DOHH2 (cell line): ENCODE measurements around the gene KICS2.

Source experiments
- H3F3A ChIP-seq: fragments of 200-600 bp; sonication (generic), shearing (Covaris generic); 2 replicates; pipeline ENCODE4 v1.6.0; 2016; ENCODE audit warnings: antibody characterized with exemption, mild to moderate bottlenecking; ENCODE audit not compliant: control insufficient read depth, insufficient read depth
- H3K27ac ChIP-seq: fragments of 200-600 bp; sonication (generic); 2 replicates; pipeline ENCODE4 v1.5.1; 2014; ENCODE audit warnings: low read depth, mild to moderate bottlenecking, low read length, moderate library complexity
- H3K27me3 ChIP-seq: fragments of 200-600 bp; sonication (generic); 2 replicates; pipeline ENCODE4 v1.6.1; 2014; ENCODE audit warnings: mild to moderate bottlenecking, low read length, mixed read lengths; ENCODE audit not compliant: control insufficient read depth
- H3K36me3 ChIP-seq: fragments of 200-600 bp; sonication (generic); 2 replicates; pipeline ENCODE4 v1.6.1; 2014; ENCODE audit warnings: mild to moderate bottlenecking, low read length, moderate library complexity, mixed read lengths; ENCODE audit not compliant: control insufficient read depth
- H3K4me1 ChIP-seq: fragments of 200-600 bp; sonication (generic); 2 replicates; pipeline ENCODE4 v1.6.1; 2014; ENCODE audit warnings: mild to moderate bottlenecking, low read length, mixed read lengths; ENCODE audit not compliant: control insufficient read depth
- H3K4me2 ChIP-seq: fragments of 200-600 bp; sonication (generic); 2 replicates; pipeline ENCODE4 v1.6.0; 2014; ENCODE audit warnings: mild to moderate bottlenecking, low read length, moderate library complexity
- H3K4me3 ChIP-seq: fragments of 200-600 bp; sonication (generic); 2 replicates; pipeline ENCODE4 v1.5.1; 2014; ENCODE audit warnings: mild to moderate bottlenecking, low read length, mixed read lengths
- H3K79me2 ChIP-seq: fragments of 200-600 bp; sonication (generic); 2 replicates; pipeline ENCODE4 v1.6.1; 2014; ENCODE audit warnings: mild to moderate bottlenecking, low read length, mixed read lengths; ENCODE audit not compliant: control insufficient read depth
- H3K9me2 ChIP-seq: fragments of 200-600 bp; sonication (generic); replicated peaks from 2 replicates; pipeline ENCODE4 v1.6.1; 2014; ENCODE audit warnings: mild to moderate bottlenecking, low read length, mixed read lengths; ENCODE audit not compliant: control insufficient read depth
- H3K9me3 ChIP-seq: fragments of 200-600 bp; sonication (generic); 2 replicates; pipeline ENCODE4 v1.6.1; 2014; ENCODE audit warnings: antibody characterized with exemption, low read length, mixed read lengths; ENCODE audit not compliant: control insufficient read depth, insufficient read depth
- H4K20me1 ChIP-seq: fragments of 200-600 bp; sonication (generic); 2 replicates; pipeline ENCODE4 v1.6.0; 2014; ENCODE audit warnings: low read depth, mild to moderate bottlenecking, antibody characterized with exemption, low read length, moderate library complexity; ENCODE audit not compliant: control insufficient read depth, insufficient read depth
- EZH2phosphoT487 ChIP-seq: fragments of 200-600 bp; sonication (generic); IDR thresholded peaks from 2 replicates; pipeline ENCODE4 v1.6.1; 2017; ENCODE audit warnings: borderline replicate concordance, mild to moderate bottlenecking, antibody characterized with exemption, low read length, moderate library complexity, mixed read lengths
- TF ChIP-seq, protein P1 (sequence below): fragments of 200-600 bp; sonication (generic); IDR thresholded peaks from one replicate; pipeline ENCODE4 v1.5.1; 2014; ENCODE audit warnings: antibody characterized with exemption, mild to moderate bottlenecking, low read depth, low read length; ENCODE audit not compliant: poor library complexity, severe bottlenecking

Gene KICS2

DNA sequence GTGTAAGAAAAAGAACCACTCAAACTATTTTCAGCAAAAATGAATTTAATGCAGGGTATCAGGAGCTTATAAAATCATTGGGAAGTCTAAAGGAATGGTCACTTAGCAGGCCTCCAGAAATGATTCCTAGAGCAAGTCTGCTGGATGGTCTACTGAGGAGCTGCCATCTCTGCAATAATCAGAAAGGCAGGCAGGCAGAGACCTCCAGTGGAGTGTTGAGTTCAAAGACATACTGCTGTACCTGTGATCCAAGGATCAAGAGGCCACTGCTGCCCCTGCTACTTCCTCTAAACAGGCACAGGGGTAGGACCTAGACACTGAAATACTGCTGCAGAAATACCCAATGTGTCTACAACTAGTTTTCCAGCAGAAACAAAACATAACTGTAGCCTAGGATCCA lies 14.5 kb upstream of the KICS2 start:
- TF ChIP-seq EZH2phosphoT487, result no peak
- TF ChIP-seq, protein P1, sequence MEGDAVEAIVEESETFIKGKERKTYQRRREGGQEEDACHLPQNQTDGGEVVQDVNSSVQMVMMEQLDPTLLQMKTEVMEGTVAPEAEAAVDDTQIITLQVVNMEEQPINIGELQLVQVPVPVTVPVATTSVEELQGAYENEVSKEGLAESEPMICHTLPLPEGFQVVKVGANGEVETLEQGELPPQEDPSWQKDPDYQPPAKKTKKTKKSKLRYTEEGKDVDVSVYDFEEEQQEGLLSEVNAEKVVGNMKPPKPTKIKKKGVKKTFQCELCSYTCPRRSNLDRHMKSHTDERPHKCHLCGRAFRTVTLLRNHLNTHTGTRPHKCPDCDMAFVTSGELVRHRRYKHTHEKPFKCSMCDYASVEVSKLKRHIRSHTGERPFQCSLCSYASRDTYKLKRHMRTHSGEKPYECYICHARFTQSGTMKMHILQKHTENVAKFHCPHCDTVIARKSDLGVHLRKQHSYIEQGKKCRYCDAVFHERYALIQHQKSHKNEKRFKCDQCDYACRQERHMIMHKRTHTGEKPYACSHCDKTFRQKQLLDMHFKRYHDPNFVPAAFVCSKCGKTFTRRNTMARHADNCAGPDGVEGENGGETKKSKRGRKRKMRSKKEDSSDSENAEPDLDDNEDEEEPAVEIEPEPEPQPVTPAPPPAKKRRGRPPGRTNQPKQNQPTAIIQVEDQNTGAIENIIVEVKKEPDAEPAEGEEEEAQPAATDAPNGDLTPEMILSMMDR, result no peak
- H3K4me1 ChIP-seq, result no peaks in the 10 kb centered on the region
- H3K36me3 ChIP-seq, result no peaks in the 10 kb centered on the region
- no peaks in the 10 kb centered on the region for H3K9me3 ChIP-seq
- no peak overlapping the region for H3K4me2 ChIP-seq
- H3K9me2 ChIP-seq, result no peaks in the 10 kb centered on the region
- no peaks in the 10 kb centered on the region for H3K79me2 ChIP-seq
- no peak overlapping the region for H3K4me3 ChIP-seq
- H3K27me3 ChIP-seq, result no peaks in the 10 kb centered on the region; the same call in 1 of the 2 replicates
- H3K27ac ChIP-seq, result no peak overlapping the region
- H4K20me1 ChIP-seq, result no peaks in the 10 kb centered on the region
- H3F3A ChIP-seq, result no peaks in the 10 kb centered on the region

DNA sequence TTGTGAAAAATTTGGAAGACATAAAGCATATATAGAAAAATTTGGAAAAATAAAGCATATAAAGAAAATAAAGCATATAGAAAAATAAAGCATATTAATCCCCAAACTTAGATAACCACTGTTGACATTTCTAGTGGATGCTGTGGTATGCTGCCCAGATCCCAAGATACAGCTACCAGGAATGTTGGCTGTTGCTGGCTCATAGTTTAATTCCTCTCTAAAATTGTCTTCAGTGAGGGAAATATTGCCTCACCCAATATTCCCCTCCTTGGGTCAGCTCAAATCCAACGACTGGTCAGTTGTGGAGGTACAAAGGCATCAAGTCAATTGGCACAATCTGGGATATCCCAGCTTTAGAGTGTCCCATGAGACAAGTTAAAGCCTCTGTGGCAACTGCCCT lies 10.1 kb upstream of the KICS2 start:
- H3K9me2 ChIP-seq, result no peaks in the 10 kb centered on the region
- no peaks in the 10 kb centered on the region for H4K20me1 ChIP-seq
- H3F3A ChIP-seq, result no peaks in the 10 kb centered on the region
- no peaks in the 10 kb centered on the region for H3K79me2 ChIP-seq
- no peaks in the 10 kb centered on the region for H3K36me3 ChIP-seq
- no peak overlapping the region for H3K4me2 ChIP-seq
- no peaks in the 10 kb centered on the region for H3K9me3 ChIP-seq
- H3K4me3 ChIP-seq, result no peak overlapping the region
- no peaks in the 10 kb centered on the region for H3K4me1 ChIP-seq
- H3K27ac ChIP-seq, result no peak overlapping the region
- no peaks in the 10 kb centered on the region; the same call in 1 of the 2 replicates for H3K27me3 ChIP-seq
- TF ChIP-seq EZH2phosphoT487, result no peak
- TF ChIP-seq, protein P1, result no peak

DNA sequence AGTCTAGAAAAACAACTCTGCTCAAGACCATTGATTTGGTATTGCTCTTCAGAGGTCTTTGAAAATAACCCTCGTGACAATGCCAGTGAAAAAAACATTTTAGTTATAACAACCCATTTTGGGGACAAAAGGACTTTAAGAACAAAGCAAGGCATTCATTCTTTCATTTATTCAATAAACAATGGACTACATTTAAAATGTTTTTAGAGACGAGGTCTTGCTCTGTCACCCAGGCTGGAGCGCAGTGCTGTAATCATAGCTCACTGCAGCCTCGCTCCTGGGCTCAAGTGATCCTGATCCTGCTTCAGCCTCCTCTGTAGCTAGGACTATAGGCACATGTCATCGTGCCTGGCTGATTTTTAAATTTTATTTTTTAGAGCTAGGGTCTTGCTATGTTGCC lies 7.7 kb upstream of the KICS2 start:
- Histone ChIP-seq H3F3A (no peaks in the 10 kb centered on the region), H3K4me2 (no peak overlapping the region), H3K27ac (no peak overlapping the region), H3K9me3 (no peaks in the 10 kb centered on the region), H3K79me2 (no peaks in the 10 kb centered on the region), H3K4me1 (no peaks in the 10 kb centered on the region), H3K9me2 (no peaks in the 10 kb centered on the region), H3K4me3 (no peak overlapping the region), H3K27me3 (no peaks in the 10 kb centered on the region; the same call in 1 of the 2 replicates), H3K36me3 (no peaks in the 10 kb centered on the region), H4K20me1 (no peaks in the 10 kb centered on the region)
- TF ChIP-seq, protein P1, result no peak
- TF ChIP-seq EZH2phosphoT487, result no peak

DNA sequence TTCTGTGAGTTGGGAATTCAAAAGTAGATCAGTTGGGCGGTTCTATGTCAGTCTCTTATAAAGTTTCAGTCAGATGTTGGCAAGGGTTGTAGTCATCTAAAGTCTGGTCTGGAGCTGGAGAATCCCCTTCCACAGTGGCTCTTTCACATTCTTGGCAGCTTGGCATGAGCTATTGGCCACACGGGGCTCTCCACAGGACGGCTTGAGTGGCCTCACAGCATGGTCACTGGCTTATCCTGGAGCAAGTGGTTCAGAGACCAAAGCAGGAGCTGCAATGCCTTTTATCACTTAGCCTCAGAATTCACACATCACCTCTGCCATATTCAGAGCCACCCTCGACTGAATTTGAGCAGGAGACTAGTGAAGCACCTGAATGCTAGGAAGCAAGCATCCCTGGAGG lies 7.1 kb upstream of the KICS2 start:
- Histone ChIP-seq H3K36me3 (no peaks in the 10 kb centered on the region), H3K9me3 (no peaks in the 10 kb centered on the region), H3K9me2 (no peaks in the 10 kb centered on the region), H3K4me1 (no peaks in the 10 kb centered on the region), H4K20me1 (no peaks in the 10 kb centered on the region), H3K27me3 (no peaks in the 10 kb centered on the region), H3K27ac (no peak overlapping the region), H3K4me2 (no peak overlapping the region), H3F3A (no peaks in the 10 kb centered on the region), H3K79me2 (no peaks in the 10 kb centered on the region), H3K4me3 (no peak overlapping the region)
- no peak for TF ChIP-seq EZH2phosphoT487
- TF ChIP-seq, protein P1, result no peak
